ENCODE measurements around the gene OSTM1. TPM values are rescaled to one million over a fixed set of nuclear protein-coding genes. Genes with fewer than 3 reads are reported as not detected.
"Not testable (repeated sequence)": the region's sequence is repeated elsewhere in the genome, so short reads cannot be mapped to it uniquely, and the experiment has no call there.

OSTM1 gene
- total RNA-seq, 1 donor from 2014 or later, result 49.9 TPM

DNA sequence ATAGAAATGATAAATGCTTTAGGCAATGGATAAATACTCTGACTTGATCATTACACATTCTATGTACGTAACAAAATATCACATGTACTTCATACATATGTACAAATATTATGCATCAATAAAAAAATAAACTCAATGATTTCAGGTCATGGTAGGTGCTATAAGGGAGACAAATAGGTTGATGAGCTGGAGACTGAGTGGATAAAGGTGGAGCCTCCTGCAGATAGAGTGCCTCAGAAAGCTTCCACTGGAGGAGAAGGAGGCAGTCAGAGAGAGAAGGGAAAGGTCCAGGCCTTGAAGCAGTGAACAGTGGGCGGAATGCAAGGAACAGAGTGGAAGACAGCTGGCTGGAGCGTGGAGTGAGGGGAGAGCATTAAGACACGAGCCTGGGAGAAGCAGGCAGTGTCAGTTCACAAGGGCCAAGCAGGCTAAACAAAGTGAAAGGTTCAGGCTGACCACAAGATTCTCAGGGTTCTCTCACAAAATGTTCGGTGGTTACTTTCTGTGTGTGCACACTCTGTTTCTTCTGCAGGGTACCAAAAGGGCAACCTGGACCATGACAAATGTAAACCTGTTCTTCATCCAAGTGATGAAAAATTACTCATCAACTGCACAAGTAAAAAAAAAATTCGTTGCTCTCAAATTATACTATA is 60.6 kb downstream of the OSTM1 start:
- Mint-ChIP-seq H3K9me3 (ENCODE audit: unreplicated experiment) (peaks cover 6% of the 10 kb centered on the region), H3K36me3 (ENCODE audit: unreplicated experiment) (no peaks in the 10 kb centered on the region), H3K4me3 (ENCODE audit: unreplicated experiment) (no peak overlapping the region), H3K27ac (ENCODE audit: unreplicated experiment) (no peak overlapping the region), H3K4me1 (ENCODE audit: unreplicated experiment) (no peaks in the 10 kb centered on the region), H3K27me3 (ENCODE audit: unreplicated experiment) (peaks cover 3% of the 10 kb centered on the region)
- no peak for DNase-seq (ENCODE audit: extremely low spot score, unreplicated experiment)
- TF ChIP-seq, protein P1, sequence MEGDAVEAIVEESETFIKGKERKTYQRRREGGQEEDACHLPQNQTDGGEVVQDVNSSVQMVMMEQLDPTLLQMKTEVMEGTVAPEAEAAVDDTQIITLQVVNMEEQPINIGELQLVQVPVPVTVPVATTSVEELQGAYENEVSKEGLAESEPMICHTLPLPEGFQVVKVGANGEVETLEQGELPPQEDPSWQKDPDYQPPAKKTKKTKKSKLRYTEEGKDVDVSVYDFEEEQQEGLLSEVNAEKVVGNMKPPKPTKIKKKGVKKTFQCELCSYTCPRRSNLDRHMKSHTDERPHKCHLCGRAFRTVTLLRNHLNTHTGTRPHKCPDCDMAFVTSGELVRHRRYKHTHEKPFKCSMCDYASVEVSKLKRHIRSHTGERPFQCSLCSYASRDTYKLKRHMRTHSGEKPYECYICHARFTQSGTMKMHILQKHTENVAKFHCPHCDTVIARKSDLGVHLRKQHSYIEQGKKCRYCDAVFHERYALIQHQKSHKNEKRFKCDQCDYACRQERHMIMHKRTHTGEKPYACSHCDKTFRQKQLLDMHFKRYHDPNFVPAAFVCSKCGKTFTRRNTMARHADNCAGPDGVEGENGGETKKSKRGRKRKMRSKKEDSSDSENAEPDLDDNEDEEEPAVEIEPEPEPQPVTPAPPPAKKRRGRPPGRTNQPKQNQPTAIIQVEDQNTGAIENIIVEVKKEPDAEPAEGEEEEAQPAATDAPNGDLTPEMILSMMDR (IDR thresholded peaks at IDR 0.05), result no peak

GRCh38 chr6:108009894-108010293 is 64.6 kb downstream of the OSTM1 start:
- TF ChIP-seq, protein P1 (IDR thresholded peaks at IDR 0.05), result no peak
- Mint-ChIP-seq H3K4me3 (ENCODE audit: unreplicated experiment) (no peak overlapping the region), H3K27ac (ENCODE audit: unreplicated experiment) (no peak overlapping the region), H3K4me1 (ENCODE audit: unreplicated experiment) (no peaks in the 10 kb centered on the region), H3K9me3 (ENCODE audit: unreplicated experiment) (peaks cover 7% of the 10 kb centered on the region), H3K27me3 (ENCODE audit: unreplicated experiment) (no peaks in the 10 kb centered on the region), H3K36me3 (ENCODE audit: unreplicated experiment) (no peaks in the 10 kb centered on the region)
- no peak for DNase-seq (ENCODE audit: extremely low spot score, unreplicated experiment)

DNA sequence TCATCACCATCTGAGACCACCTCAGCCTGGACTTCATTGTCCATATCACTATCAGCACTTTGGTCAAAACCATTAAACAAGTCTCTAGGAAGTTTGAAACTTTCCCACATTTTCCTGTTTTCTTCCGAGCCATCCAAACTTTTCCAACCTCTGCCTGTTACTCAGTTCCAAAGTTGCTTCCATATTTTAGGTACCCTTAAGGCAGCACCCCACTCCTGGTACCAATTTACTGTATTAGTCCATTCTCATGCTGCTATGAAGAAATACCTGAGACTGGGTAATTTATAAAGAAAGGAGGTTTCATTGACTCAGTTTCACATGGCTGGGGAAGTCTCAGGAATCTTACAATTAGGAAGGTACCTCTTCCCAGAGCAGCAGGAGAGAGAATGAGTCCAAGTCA is 65.3 kb downstream of the OSTM1 start:
- DNase-seq (ENCODE audit: extremely low spot score, unreplicated experiment); H3K27me3 Mint-ChIP-seq (ENCODE audit: unreplicated experiment); H3K4me3 Mint-ChIP-seq (ENCODE audit: unreplicated experiment); H3K4me1 Mint-ChIP-seq (ENCODE audit: unreplicated experiment); H3K27ac Mint-ChIP-seq (ENCODE audit: unreplicated experiment); H3K9me3 Mint-ChIP-seq (ENCODE audit: unreplicated experiment); H3K36me3 Mint-ChIP-seq (ENCODE audit: unreplicated experiment): not testable (repeated sequence)

GRCh38 chr6:108008363-108008762 is 66.2 kb downstream of the OSTM1 start:
- TF ChIP-seq, protein P1 (IDR thresholded peaks at IDR 0.05), result no peak
- H3K27me3 Mint-ChIP-seq (ENCODE audit: unreplicated experiment), result no peaks in the 10 kb centered on the region

GRCh38 chr6:108005961-108006360 is 68.6 kb downstream of the OSTM1 start:
- H3K9me3 Mint-ChIP-seq (ENCODE audit: unreplicated experiment), result peaks cover 7% of the 10 kb centered on the region
- H3K27me3 Mint-ChIP-seq (ENCODE audit: unreplicated experiment), result no peaks in the 10 kb centered on the region
- TF ChIP-seq, protein P1 (IDR thresholded peaks at IDR 0.05), result no peak
- no peak overlapping the region for H3K4me3 Mint-ChIP-seq (ENCODE audit: unreplicated experiment)
- no peaks in the 10 kb centered on the region for H3K36me3 Mint-ChIP-seq (ENCODE audit: unreplicated experiment)
- no peak for DNase-seq (ENCODE audit: extremely low spot score, unreplicated experiment)
- H3K4me1 Mint-ChIP-seq (ENCODE audit: unreplicated experiment), result peaks cover 22% of the 10 kb centered on the region
- no peak overlapping the region for H3K27ac Mint-ChIP-seq (ENCODE audit: unreplicated experiment)

More at GRCh38 chr6:108008363-108008762, 66.2 kb downstream of the OSTM1 start:
- DNase-seq (ENCODE audit: extremely low spot score, unreplicated experiment), result no peak
- peaks cover 7% of the 10 kb centered on the region for H3K9me3 Mint-ChIP-seq (ENCODE audit: unreplicated experiment)
- peaks cover 4% of the 10 kb centered on the region for H3K4me1 Mint-ChIP-seq (ENCODE audit: unreplicated experiment)
- no peaks in the 10 kb centered on the region for H3K36me3 Mint-ChIP-seq (ENCODE audit: unreplicated experiment)
- H3K4me3 Mint-ChIP-seq (ENCODE audit: unreplicated experiment), result no peak overlapping the region
- no peak overlapping the region for H3K27ac Mint-ChIP-seq (ENCODE audit: unreplicated experiment)
